Natural killer cell (primary cell): ENCODE results near the gene NTNG2. TPM values are rescaled to one million over a fixed set of nuclear protein-coding genes. Genes with fewer than 3 reads are reported as not detected.
A peak's percentile ranks its signal among the peaks of the same experiment; 100 is the strongest.

Experiments used
- ATAC-seq, 3 donors: fragments of 150-1000 bp in 2 of 3; fragments of 200-7000 bp in 1 of 3; cut with Tn5 transposase; 1 replicate in 1 of 3; 2 replicates in 2 of 3; pipeline ENCODE4 v1.10.0; 2021; ENCODE audit warnings: mild to moderate bottlenecking in 2 of 3, moderate library complexity in 2 of 3
- DNase-seq, 2 donors: peaks; one replicate each; pipeline versions ENCODE4 v3.0.0 to v3.0.0-alpha.2; 2013 to 2021; ENCODE audit warnings: mixed read lengths in 1 of 2
- H3K27ac ChIP-seq: one replicate; pipeline ENCODE4 v1.5.1; 2013; ENCODE audit warnings: mild to moderate bottlenecking, low read length
- H3K27me3 ChIP-seq: one replicate; pipeline ENCODE4 v1.6.1; 2013; ENCODE audit warnings: low read length; ENCODE audit not compliant: control insufficient read depth, insufficient read depth
- H3K36me3 ChIP-seq: one replicate; pipeline ENCODE4 v1.6.1; 2013; ENCODE audit warnings: low read length; ENCODE audit not compliant: control insufficient read depth, insufficient read depth
- H3K4me1 ChIP-seq: one replicate; pipeline ENCODE4 v1.6.1; 2013; ENCODE audit warnings: low read length; ENCODE audit not compliant: control insufficient read depth, insufficient read depth
- H3K4me3 ChIP-seq: one replicate; pipeline ENCODE4 v1.5.1; 2013; ENCODE audit warnings: low read length
- H3K9me3 ChIP-seq: one replicate; pipeline ENCODE4 v1.6.1; 2013; ENCODE audit warnings: low read length; ENCODE audit not compliant: control insufficient read depth, insufficient read depth
- H3K27ac Mint-ChIP-seq, 2 donors: one replicate each; pipeline ENCODE4 v1.8.0; 2022; ENCODE audit warnings: mild to moderate bottlenecking in 2 of 2, mixed read lengths in 2 of 2, moderate library complexity in 1 of 2
- H3K27me3 Mint-ChIP-seq, 2 donors: one replicate each; pipeline ENCODE4 v1.8.0; 2022; ENCODE audit warnings: low read depth in 2 of 2, mixed read lengths in 2 of 2
- H3K36me3 Mint-ChIP-seq: one replicate; pipeline ENCODE4 v1.8.0; 2022; ENCODE audit warnings: mixed read lengths
- H3K4me1 Mint-ChIP-seq, 2 donors: one replicate each; pipeline ENCODE4 v1.8.0; 2022; ENCODE audit warnings: mixed read lengths in 2 of 2
- H3K4me3 Mint-ChIP-seq: one replicate; pipeline ENCODE4 v1.8.0; 2022; ENCODE audit warnings: mild to moderate bottlenecking, moderate library complexity, mixed read lengths
- H3K9me3 Mint-ChIP-seq, 2 donors: one replicate each; pipeline ENCODE4 v1.8.0; 2022; ENCODE audit warnings: mixed read lengths in 2 of 2
- WGBS: methylation state at CpG from one replicate; pipeline ENCODE4 v1.1.7; 2013; ENCODE audit warnings: missing lambda C conversion rate; ENCODE audit not compliant: insufficient coverage; 5-methylcytosine and 5-hydroxymethylcytosine counted together
- intact Hi-C: fragments of 100-400 bp; cut with micrococcal nuclease; formaldehyde crosslinking; loops from one replicate; pipeline ENCODE4 v1.14.2; 2022
- total RNA-seq, 4 donors: library from RNA; stranded (reverse); fragments of 120-200 nt in 1 of 4; gene quantifications; one replicate each; pipeline versions ENCODE4 v1.2.3 to v1.2.4, GENCODE V29; 2013 to 2022
- TF ChIP-seq, protein P1 (sequence below): fragments of 200-600 bp; IDR thresholded peaks from one replicate; pipeline ENCODE4 v1.8.0; 2022; ENCODE audit warnings: antibody characterized with exemption

NTNG2 gene
- total RNA-seq, 3 donors from 2014 or later (not counting 1 experiment from before 2014, with no cell fraction given): 23.4 to 67.2 (median 32.6) TPM

DNA sequence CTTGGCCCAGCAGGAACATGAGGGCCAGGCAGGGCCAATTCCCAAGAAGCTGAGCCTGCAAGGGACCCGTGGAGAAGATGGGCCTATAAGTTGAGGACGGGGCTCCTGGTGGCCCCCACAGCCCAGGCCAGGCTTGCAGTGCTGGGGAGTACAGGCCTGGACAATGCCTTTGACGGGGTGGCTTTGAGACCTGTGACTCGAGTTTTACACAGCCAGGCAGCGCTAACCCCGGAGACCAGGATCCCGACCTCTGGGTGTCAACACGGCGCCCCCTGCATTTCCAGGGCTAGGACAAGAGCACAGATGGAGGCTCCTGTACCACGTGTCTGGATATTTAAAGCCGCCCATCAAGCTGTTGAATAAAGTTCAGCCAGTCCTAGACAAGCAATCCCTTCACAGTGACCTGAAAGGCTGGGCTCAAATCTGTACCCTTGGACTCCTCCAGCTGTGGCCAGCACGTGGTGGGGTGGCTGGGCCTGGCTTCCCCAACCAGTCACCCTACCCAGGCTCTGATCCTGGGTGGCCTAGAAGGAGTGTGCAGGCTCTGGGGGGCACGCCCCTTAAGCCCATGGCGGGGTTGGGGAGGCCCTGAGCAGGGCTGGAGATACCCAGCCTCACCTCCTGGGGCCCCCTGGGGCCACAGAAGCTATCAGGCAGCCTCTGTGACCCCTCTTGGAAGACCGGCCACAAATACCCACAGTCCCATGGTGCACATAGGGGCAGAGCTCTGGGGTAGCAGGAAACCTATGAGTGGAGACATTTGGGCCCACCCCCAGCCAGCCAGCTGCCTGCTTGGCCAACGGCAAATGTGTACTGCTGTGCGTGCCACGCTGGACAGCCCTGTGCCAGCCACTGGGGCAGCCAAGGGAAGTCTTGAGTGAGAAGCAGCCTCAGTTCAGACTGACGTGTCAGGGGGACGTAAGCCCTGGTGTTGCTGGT is 88.7 kb downstream of the NTNG2 start:
- WGBS: 88% methylated on average over 20 of the region's 20 CpGs
- H3K27ac Mint-ChIP-seq: no peak overlapping the region
- no peaks in the 10 kb centered on the region for H3K4me1 ChIP-seq
- no peaks in the 10 kb centered on the region for H3K9me3 ChIP-seq
- ATAC-seq (no peak), DNase-seq (no peak)
- no peak overlapping the region for H3K4me3 Mint-ChIP-seq
- no peaks in the 10 kb centered on the region for H3K4me1 Mint-ChIP-seq
- H3K36me3 Mint-ChIP-seq: no peaks in the 10 kb centered on the region
- H3K4me3 ChIP-seq: no peak overlapping the region
- H3K36me3 ChIP-seq: no peaks in the 10 kb centered on the region
- peaks cover 6% of the 10 kb centered on the region for H3K27me3 ChIP-seq
- H3K27ac ChIP-seq: no peak overlapping the region
- H3K9me3 Mint-ChIP-seq: no peaks in the 10 kb centered on the region
- H3K27me3 Mint-ChIP-seq: peaks cover 0 to 11% of the 10 kb centered on the region in 2 donors
- TF ChIP-seq, protein P1, sequence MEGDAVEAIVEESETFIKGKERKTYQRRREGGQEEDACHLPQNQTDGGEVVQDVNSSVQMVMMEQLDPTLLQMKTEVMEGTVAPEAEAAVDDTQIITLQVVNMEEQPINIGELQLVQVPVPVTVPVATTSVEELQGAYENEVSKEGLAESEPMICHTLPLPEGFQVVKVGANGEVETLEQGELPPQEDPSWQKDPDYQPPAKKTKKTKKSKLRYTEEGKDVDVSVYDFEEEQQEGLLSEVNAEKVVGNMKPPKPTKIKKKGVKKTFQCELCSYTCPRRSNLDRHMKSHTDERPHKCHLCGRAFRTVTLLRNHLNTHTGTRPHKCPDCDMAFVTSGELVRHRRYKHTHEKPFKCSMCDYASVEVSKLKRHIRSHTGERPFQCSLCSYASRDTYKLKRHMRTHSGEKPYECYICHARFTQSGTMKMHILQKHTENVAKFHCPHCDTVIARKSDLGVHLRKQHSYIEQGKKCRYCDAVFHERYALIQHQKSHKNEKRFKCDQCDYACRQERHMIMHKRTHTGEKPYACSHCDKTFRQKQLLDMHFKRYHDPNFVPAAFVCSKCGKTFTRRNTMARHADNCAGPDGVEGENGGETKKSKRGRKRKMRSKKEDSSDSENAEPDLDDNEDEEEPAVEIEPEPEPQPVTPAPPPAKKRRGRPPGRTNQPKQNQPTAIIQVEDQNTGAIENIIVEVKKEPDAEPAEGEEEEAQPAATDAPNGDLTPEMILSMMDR: no peak
- intact Hi-C loops: no loop called here

GRCh38 chr9:132260846-132261245 is 99.0 kb downstream of the NTNG2 start:
- intact Hi-C loops: no loop called here
- peaks cover 5 to 8% of the 10 kb centered on the region in 2 donors for H3K4me1 Mint-ChIP-seq
- H3K27ac ChIP-seq: no peak overlapping the region
- no peaks in the 10 kb centered on the region for H3K36me3 Mint-ChIP-seq
- H3K4me3 Mint-ChIP-seq: no peak overlapping the region
- no peaks in the 10 kb centered on the region for H3K9me3 Mint-ChIP-seq
- DNase-seq (no peak), ATAC-seq (no peak)
- TF ChIP-seq, protein P1: no peak
- H3K36me3 ChIP-seq: peaks cover 43% of the 10 kb centered on the region
- peak overlapping the region; percentile 13 to 70 for H3K27ac Mint-ChIP-seq
- 96% methylated on average over 3 of the region's 3 CpGs for WGBS
- H3K9me3 ChIP-seq: no peaks in the 10 kb centered on the region
- peaks cover 10% of the 10 kb centered on the region for H3K4me1 ChIP-seq
- no peak overlapping the region for H3K4me3 ChIP-seq
- H3K27me3 ChIP-seq: no peaks in the 10 kb centered on the region
- H3K27me3 Mint-ChIP-seq: no peaks in the 10 kb centered on the region

DNA sequence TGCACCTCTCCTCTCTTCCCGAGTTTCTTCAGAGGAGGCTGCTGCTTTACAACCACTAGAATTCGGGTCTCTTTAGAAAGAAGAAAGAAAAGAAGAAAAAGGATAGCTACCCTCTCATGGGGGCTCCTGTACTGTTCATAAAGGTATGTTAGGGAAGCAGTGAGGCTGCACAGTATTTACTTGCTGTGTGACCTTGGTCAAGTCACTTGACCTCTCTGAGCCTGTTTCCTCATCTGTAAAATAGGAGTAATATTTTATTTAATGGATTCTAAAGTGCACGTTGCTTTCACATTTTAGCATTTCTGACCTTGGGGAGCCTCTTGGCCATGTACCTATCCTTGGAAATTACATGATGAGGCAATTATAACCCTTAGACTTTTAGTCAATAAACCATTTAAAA is 104.2 kb downstream of the NTNG2 start:
- Histone ChIP-seq H3K9me3 (no peaks in the 10 kb centered on the region), H3K27me3 (no peaks in the 10 kb centered on the region), H3K4me3 (no peak overlapping the region), H3K4me1 (no peaks in the 10 kb centered on the region), H3K27ac (no peak overlapping the region), H3K36me3 (peaks cover 89% of the 10 kb centered on the region)
- no peaks in the 10 kb centered on the region for H3K27me3 Mint-ChIP-seq
- H3K27ac Mint-ChIP-seq: no peak overlapping the region
- 100% methylated on average over 3 of the region's 3 CpGs for WGBS
- H3K4me1 Mint-ChIP-seq: peaks cover 5% of the 10 kb centered on the region in 2 donors
- TF ChIP-seq, protein P1: no peak
- H3K4me3 Mint-ChIP-seq: no peak overlapping the region
- no peak for DNase-seq
- H3K36me3 Mint-ChIP-seq: no peaks in the 10 kb centered on the region
- no peaks in the 10 kb centered on the region for H3K9me3 Mint-ChIP-seq
- no peak for ATAC-seq
- intact Hi-C loops: no loop called here
